RWPE1 (cell line): ENCODE measurements around the gene CLECL1.

ENCODE experiments used
- CTCF ChIA-PET: fragments of 350-600 bp; sonication (Branson Sonifier 250); formaldehyde crosslinking; extraction: SDS; loops from one replicate; lab custom pipeline; 2021; lab: Yijun Ruan, JAX
- POLR2A ChIA-PET: fragments of 400-600 bp; formaldehyde crosslinking; extraction: SDS; loops from one replicate; lab custom pipeline; 2020; ENCODE audit warnings: antibody characterized with exemption; ENCODE audit not compliant: low non-redundant PET; lab: Yijun Ruan, JAX
- DNase-seq: peaks from one replicate; pipeline ENCODE4 v3.0.0; 2012; ENCODE audit warnings: low spot score
- H3K27ac ChIP-seq: fragments of 450-650 bp; 2 replicates; pipeline ENCODE4 v1.5.1; 2017
- TF ChIP-seq, protein P1 (sequence below): fragments of 450-650 bp; conservative IDR thresholded peaks from 2 replicates; pipeline ENCODE4 v1.5.1; 2017; ENCODE audit warnings: low read depth, mild to moderate bottlenecking

Gene CLECL1

DNA sequence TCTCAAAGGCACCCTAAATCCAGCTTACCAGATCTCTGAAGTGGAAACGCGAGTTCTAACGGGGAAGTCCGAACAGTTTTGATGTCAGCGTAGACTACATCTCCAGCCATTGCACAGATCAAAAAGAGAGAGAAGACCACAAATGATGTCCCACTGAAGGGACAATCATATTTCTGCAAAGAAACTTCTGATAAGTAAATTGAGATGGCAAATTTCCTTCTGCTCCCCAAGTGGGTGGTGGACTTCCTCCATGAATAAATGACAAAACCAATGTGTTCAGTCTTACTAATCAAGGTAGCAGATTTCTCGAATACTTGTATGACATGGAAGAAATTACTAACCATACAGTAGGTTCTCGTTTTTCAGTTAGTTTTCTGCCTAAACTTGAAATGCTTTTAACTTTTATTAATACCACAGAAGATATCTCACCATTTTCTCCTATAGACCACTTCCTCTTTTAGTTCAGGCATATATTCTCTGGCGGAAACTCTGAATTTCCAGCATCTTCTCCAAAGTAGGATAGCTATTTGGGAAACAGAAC lies at the start of gene CLECL1:
CLECL1 (minus strand) TSS at position 177 of the 541 bp plus-strand sequence.
- POLR2A ChIA-PET = no interaction called here
- DNase-seq = no peak
- CTCF ChIA-PET = interaction anchor here (0.5 kb wide), 1 partner anchor 82 kb away, joined by 3 read pairs; no protein-coding TSS in a partner anchor
- H3K27ac ChIP-seq = no peak within 1 kb of the TSS
- TF ChIP-seq, protein P1, sequence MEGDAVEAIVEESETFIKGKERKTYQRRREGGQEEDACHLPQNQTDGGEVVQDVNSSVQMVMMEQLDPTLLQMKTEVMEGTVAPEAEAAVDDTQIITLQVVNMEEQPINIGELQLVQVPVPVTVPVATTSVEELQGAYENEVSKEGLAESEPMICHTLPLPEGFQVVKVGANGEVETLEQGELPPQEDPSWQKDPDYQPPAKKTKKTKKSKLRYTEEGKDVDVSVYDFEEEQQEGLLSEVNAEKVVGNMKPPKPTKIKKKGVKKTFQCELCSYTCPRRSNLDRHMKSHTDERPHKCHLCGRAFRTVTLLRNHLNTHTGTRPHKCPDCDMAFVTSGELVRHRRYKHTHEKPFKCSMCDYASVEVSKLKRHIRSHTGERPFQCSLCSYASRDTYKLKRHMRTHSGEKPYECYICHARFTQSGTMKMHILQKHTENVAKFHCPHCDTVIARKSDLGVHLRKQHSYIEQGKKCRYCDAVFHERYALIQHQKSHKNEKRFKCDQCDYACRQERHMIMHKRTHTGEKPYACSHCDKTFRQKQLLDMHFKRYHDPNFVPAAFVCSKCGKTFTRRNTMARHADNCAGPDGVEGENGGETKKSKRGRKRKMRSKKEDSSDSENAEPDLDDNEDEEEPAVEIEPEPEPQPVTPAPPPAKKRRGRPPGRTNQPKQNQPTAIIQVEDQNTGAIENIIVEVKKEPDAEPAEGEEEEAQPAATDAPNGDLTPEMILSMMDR = no peak

- H3K27ac ChIP-seq = no peak overlapping the region
- no peak for DNase-seq
- ChIA-PET CTCF (no interaction called here), POLR2A (no interaction called here)
- TF ChIP-seq, protein P1 = no peak
These were observed 48.5 kb upstream of the CLECL1 start for GRCh38 chr12:9781360-9781759.

GRCh38 chr12:9779209-9779608 lies 46.3 kb upstream of the CLECL1 start:
- CTCF ChIA-PET = interaction anchor here (0.7 kb wide), 1 partner anchor 579 kb away, joined by 4 read pairs; no protein-coding TSS in a partner anchor
- POLR2A ChIA-PET = no interaction called here

GRCh38 chr12:9776781-9777180 lies 43.9 kb upstream of the CLECL1 start:
- TF ChIP-seq, protein P1 = no peak
- DNase-seq = no peak
- POLR2A ChIA-PET = no interaction called here
- CTCF ChIA-PET = interaction anchor here (0.7 kb wide), 1 partner anchor 43 kb away, joined by 3 read pairs; no protein-coding TSS in a partner anchor
- no peak overlapping the region for H3K27ac ChIP-seq

More at GRCh38 chr12:9779209-9779608, 46.3 kb upstream of the CLECL1 start:
- no peak for DNase-seq
- H3K27ac ChIP-seq = no peak overlapping the region
- TF ChIP-seq, protein P1 = no peak

GRCh38 chr12:9773216-9773877 lies 40.5 kb upstream of the CLECL1 start:
- TF ChIP-seq, protein P1 = no peak
- ChIA-PET CTCF (interaction anchor here (0.5 kb wide), 1 partner anchor 22 kb away, joined by 3 read pairs; no protein-coding TSS in a partner anchor), POLR2A (no interaction called here)
- DNase-seq = no peak
- no peak overlapping the region for H3K27ac ChIP-seq

DNA sequence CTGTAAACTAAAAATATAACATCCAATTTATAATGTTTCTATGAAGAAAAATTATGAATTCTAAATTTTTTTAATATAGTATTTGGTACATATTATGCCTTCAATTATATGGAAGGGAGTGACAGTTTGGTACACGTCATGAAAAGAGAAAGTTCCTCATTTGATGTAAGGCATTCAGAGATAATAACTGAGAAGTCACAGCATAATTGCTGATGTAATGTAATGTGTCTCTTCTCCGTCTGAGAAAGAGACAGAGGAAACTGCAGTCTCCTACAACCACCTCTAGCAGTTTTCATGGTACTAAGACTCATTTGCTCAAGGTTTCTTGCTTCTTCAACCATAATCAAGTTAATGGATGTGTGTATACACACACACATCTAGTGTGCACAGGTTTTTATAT lies 30.1 kb upstream of the CLECL1 start:
- ChIA-PET POLR2A (no interaction called here), CTCF (interaction anchor here (1.5 kb wide), 1 partner anchor 20 kb away, joined by 3 read pairs; no protein-coding TSS in a partner anchor)
- TF ChIP-seq, protein P1 = no peak
- H3K27ac ChIP-seq = no peak overlapping the region
- no peak for DNase-seq
